LNCaP clone FGC (cell line): ENCODE measurements around the gene CUL1.

ENCODE experiments used
- DNase-seq: peaks from one replicate; pipeline ENCODE4 v3.0.0-alpha.2; 2011; ENCODE audit warnings: low read depth
- H3K4me3 ChIP-seq: 2 replicates; pipeline ENCODE4 v1.5.1; 2011; ENCODE audit warnings: mild to moderate bottlenecking, low read depth, low read length, control low read depth
- TF ChIP-seq, protein P1 (sequence below): IDR thresholded peaks from 2 replicates; pipeline ENCODE4 v1.5.1; 2012; ENCODE audit warnings: mild to moderate bottlenecking; ENCODE audit not compliant: control insufficient read depth, insufficient read depth; ENCODE audit errors: extremely low read depth

The CUL1 gene

DNA sequence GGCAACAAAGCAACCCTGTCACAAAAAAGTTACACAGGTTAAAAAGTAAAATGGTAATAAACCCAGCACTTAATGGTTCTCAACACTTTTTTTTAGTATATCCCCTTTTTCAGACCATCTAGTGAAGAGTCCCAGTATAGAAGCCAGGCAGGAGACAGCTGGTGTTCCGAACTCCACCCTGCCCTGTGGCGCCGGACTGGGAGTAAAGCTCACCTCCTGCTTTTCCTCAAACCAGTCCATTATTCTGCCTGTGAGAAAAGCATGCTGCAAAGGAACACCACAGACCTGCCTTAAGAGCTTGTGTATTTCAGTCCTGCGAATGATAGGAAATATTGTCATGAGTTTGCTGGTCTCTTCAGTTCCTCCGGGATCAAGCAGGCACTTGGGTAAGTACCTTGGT is 104.4 kb downstream of the CUL1 start:
- no peak for DNase-seq
- H3K4me3 ChIP-seq: no peak overlapping the region
- TF ChIP-seq, protein P1, sequence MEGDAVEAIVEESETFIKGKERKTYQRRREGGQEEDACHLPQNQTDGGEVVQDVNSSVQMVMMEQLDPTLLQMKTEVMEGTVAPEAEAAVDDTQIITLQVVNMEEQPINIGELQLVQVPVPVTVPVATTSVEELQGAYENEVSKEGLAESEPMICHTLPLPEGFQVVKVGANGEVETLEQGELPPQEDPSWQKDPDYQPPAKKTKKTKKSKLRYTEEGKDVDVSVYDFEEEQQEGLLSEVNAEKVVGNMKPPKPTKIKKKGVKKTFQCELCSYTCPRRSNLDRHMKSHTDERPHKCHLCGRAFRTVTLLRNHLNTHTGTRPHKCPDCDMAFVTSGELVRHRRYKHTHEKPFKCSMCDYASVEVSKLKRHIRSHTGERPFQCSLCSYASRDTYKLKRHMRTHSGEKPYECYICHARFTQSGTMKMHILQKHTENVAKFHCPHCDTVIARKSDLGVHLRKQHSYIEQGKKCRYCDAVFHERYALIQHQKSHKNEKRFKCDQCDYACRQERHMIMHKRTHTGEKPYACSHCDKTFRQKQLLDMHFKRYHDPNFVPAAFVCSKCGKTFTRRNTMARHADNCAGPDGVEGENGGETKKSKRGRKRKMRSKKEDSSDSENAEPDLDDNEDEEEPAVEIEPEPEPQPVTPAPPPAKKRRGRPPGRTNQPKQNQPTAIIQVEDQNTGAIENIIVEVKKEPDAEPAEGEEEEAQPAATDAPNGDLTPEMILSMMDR: no peak

DNA sequence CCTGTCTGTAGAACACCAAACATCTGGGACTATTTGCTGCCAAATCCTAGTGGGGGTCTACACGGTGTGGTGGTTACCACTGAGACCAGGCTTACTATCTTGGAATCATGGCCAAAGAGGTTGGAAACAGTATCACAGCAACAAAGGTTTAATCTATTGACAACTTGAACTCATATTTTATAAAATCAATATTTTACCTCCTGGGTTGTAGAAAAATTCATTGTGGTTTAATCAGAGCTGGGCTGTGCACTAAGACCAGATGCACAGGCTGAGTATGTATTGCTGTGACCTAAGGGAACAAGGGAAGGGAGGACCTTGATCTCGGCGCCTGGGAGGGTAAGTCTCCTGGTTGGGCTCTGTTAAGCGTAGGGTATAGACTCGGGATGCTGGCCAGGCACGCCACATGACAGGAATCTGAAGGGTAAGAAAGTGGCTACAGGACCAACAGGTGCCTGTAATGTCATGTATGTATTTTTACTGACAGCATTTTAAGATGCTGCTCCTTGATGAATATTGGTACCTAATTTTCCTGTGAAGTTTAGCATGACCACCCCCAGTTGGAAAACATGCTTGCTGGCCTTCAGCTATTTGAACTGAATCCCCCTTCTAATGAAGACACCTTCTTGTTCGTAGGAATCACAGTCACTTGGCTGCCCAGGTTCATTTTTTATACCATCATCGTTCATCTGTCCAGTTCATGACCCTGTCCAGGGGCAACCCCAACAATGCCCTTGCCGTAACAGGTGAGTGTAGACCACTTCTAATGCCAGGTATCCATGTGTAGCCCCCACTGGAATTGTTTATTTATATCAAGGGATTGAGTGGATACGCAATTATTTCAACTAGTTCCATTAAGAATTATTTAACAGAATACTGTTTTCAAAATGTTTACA is 105.9 kb downstream of the CUL1 start:
- no peak overlapping the region for H3K4me3 ChIP-seq
- DNase-seq: no peak
- TF ChIP-seq, protein P1: no peak

DNA sequence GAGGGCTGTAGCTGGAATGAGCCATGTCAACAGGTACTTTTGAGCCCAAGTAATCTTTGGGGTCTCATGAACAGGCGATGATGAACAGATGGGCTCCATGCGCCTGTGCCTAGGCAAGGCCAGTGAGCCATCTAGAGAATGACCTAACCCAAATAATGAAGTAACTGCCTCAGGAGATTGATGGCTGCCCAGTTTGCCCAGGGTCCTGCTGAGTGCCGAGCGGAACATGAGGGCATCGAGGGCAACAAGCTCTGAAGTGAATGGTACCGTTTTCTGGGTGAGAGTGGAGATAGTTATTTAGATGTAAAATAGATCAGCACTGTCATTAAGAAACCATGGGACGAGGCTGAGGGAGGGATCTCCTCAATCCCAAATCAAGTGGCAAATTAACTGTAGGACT is 107.5 kb downstream of the CUL1 start:
- no peak for DNase-seq
- H3K4me3 ChIP-seq: no peak overlapping the region
- TF ChIP-seq, protein P1: no peak

DNA sequence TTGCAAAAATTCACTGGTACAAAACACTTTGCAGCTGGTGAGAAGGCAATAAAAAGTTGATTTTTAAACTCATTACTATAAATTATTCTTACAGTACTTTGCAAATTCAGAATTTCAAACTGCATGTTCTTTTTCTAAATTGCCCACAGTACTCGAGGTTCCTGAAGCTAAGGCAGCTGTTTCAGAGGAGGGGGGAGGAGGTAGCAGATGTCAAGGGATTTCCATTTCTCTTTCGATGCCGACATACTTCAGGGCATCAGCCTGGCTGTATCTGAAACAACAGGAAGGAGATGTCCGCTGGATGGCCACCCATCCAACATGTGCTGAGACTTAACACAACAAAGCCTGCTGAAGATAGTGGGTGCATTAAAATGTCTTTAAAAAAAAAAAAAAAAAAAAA is 108.7 kb downstream of the CUL1 start:
- DNase-seq: no peak
- TF ChIP-seq, protein P1: no peak
- H3K4me3 ChIP-seq: no peak overlapping the region

DNA sequence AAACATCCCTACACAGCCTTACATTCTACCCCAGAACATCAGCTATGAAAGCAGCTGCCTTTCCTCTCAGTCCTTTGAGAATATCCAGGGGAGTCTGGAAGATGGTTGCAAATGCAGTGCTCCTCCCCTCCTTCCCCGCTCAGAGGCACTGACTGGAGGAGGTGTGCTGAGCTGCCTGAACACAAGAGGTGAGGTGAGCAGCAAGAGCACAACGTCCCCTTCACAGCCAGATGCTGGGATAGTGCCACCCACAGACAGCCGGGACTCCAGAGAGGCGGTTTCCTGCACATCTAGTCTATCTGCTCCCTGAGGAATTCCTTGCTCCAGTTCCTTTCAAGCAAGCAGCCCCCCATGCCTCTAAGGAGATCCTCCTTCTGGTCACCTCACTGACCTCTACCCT is 111.2 kb downstream of the CUL1 start:
- no peak overlapping the region for H3K4me3 ChIP-seq
- DNase-seq: no peak
- TF ChIP-seq, protein P1: no peak

DNA sequence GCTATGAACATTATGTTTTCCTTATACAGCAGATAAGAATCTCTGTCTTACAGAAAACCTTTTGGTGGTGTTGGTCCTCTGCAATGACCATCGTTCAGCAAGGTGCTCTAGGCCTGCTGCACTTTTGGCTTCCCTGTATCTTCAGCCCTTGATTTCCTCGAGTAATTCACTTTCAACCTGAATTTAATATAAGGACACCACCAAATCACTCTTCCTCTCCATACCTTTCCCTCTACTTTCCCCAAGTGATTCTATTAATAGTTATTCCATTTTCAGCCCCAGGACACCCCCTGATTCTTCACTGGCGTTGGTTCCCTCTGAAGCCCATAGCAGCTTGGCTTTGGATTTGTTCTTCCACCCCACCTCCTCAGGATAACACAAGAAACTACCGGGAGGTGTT is 113.2 kb downstream of the CUL1 start:
- DNase-seq: no peak
- TF ChIP-seq, protein P1: no peak
- no peak overlapping the region for H3K4me3 ChIP-seq

DNA sequence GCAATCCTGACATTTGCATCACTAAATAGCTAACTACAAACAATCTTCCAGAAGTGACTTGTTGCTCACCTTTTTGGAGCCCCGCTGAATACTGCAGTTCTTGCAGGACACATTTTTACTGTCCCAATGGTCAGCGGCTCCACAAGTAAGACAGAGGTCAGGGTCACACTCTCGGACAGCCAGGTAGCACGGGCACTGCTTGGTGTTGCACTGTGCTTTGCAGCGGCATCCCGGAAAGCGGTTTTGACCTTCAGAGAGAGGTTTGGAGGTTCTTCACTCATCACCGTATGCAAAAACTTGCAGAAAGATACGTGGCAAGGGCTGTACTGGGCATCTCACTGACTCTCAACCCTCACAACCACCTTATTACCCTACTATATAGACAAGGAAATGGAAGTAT is 115.2 kb downstream of the CUL1 start:
- DNase-seq: no peak
- TF ChIP-seq, protein P1: no peak
- no peak overlapping the region for H3K4me3 ChIP-seq
